Cardiac ventricle fibroblast (primary cell): ENCODE data around the gene TPST1. TPM values are rescaled to one million over a fixed set of nuclear protein-coding genes. Genes with fewer than 3 reads are reported as not detected.

Experiments used
- total RNA-seq: library from RNA; depleted of rRNA; stranded (reverse); fragments of >200 nt; gene quantifications from 2 replicates; pipeline ENCODE4 v1.2.3, GENCODE V29; 2015

TPST1 gene
- total RNA-seq = 36.4 and 38.8 TPM in 2 replicates

GRCh38 chr7:66204822-66205740 lies at the start of gene TPST1:
Gene TPST1, plus strand, starts transcription at chr7:66205334. Its CDS starts 35,092 bp downstream, at chr7:66240426.

Other genes with a start within 250 kb of the TPST1 start
- gene GUSB, start 223.1 kb upstream of the TPST1 start, total RNA-seq = 28.3 and 31.3 TPM in 2 replicates
- 37.6 and 43.5 TPM in 2 replicates for gene ASL, start 129.5 kb upstream of the TPST1 start, total RNA-seq
- gene CRCP, start 90.5 kb upstream of the TPST1 start, total RNA-seq = 27.3 and 29.1 TPM in 2 replicates